CD14-positive monocyte (primary cell): ENCODE data around the gene C1QTNF1. TPM values are rescaled to one million over a fixed set of nuclear protein-coding genes. Genes with fewer than 3 reads are reported as not detected.

Experiments used
- DNase-seq, 3 donors: peaks; one replicate each; pipeline ENCODE4 v3.0.0-alpha.2; 2011 to 2022
- H2AFZ ChIP-seq: 2 replicates; pipeline ENCODE4 v1.6.0; 2012; ENCODE audit warnings: mild to moderate bottlenecking, low read depth, low read length, inconsistent platforms; ENCODE audit not compliant: insufficient read depth, poor library complexity, severe bottlenecking
- H3K27ac ChIP-seq, 2 donors: 1 replicate in 1 of 2; 2 replicates in 1 of 2; pipeline ENCODE4 v1.5.1; 2012 to 2013; ENCODE audit warnings: low read length in 2 of 2, control low read depth in 1 of 2, inconsistent platforms in 1 of 2, low read depth in 1 of 2, mild to moderate bottlenecking in 1 of 2
- H3K27me3 ChIP-seq, 2 donors: one replicate each; pipeline versions ENCODE4 v1.6.0 to v1.6.1; 2011 to 2013; ENCODE audit warnings: low read length in 2 of 2; ENCODE audit not compliant: control insufficient read depth in 2 of 2, insufficient read depth in 2 of 2
- H3K36me3 ChIP-seq, 2 donors: replicated peaks in 1 of 2; 1 replicate in 1 of 2; 2 replicates in 1 of 2; pipeline versions ENCODE4 v1.5.1 to v1.6.1; 2012 to 2013; ENCODE audit warnings: low read length in 2 of 2, control low read depth in 1 of 2, inconsistent platforms in 1 of 2, mild to moderate bottlenecking in 1 of 2; ENCODE audit not compliant: insufficient read depth in 2 of 2, control insufficient read depth in 1 of 2
- H3K4me1 ChIP-seq, 2 donors: 1 replicate in 1 of 2; 2 replicates in 1 of 2; pipeline versions ENCODE4 v1.5.1 to v1.6.1; 2012 to 2013; ENCODE audit warnings: low read length in 2 of 2, control low read depth in 1 of 2, inconsistent platforms in 1 of 2, mild to moderate bottlenecking in 1 of 2, moderate library complexity in 1 of 2; ENCODE audit not compliant: insufficient read depth in 2 of 2, control insufficient read depth in 1 of 2
- H3K4me2 ChIP-seq: replicated peaks from 2 replicates; pipeline ENCODE3; 2012; ENCODE audit warnings: low read length, moderate library complexity, mild to moderate bottlenecking; ENCODE audit not compliant: poor library complexity, severe bottlenecking; ENCODE audit errors: extremely low read depth
- H3K4me3 ChIP-seq, 3 experiments: fragments of 200-600 bp in 1 of 3; sonication (generic) in 1 of 3; replicated peaks in 1 of 3; 1 replicate in 2 of 3; 2 replicates in 1 of 3; pipeline ENCODE4 v1.5.1; 2011 to 2013; ENCODE audit warnings: low read length in 3 of 3, mild to moderate bottlenecking in 3 of 3, control low read depth in 2 of 3, low read depth in 2 of 3, inconsistent platforms in 1 of 3, moderate library complexity in 1 of 3
- H3K79me2 ChIP-seq: 2 replicates; pipeline ENCODE4 v1.6.0; 2012; ENCODE audit warnings: mild to moderate bottlenecking, control low read depth, inconsistent platforms, low read length, moderate library complexity; ENCODE audit not compliant: insufficient read depth
- H3K9ac ChIP-seq: 2 replicates; pipeline ENCODE4 v1.6.0; 2017; ENCODE audit warnings: low read length, mild to moderate bottlenecking; ENCODE audit not compliant: insufficient read depth, poor library complexity, severe bottlenecking
- H3K9me3 ChIP-seq, 2 donors: replicated peaks in 1 of 2; 1 replicate in 1 of 2; 2 replicates in 1 of 2; pipeline versions ENCODE4 v1.5.1 to v1.6.1; 2012 to 2013; ENCODE audit warnings: low read length in 2 of 2, control low read depth in 1 of 2; ENCODE audit not compliant: control insufficient read depth in 1 of 2, insufficient read depth in 1 of 2
- H4K20me1 ChIP-seq: 2 replicates; pipeline ENCODE4 v1.6.0; 2012; ENCODE audit warnings: mild to moderate bottlenecking, low read length, control low read depth, moderate library complexity; ENCODE audit not compliant: insufficient read depth
- H3K27ac Mint-ChIP-seq, 7 donors: one replicate each; pipeline ENCODE4 v1.8.0; 2020; ENCODE audit warnings: mild to moderate bottlenecking in 7 of 7, mixed read lengths in 7 of 7, moderate library complexity in 6 of 7, inconsistent platforms in 2 of 7
- H3K27me3 Mint-ChIP-seq, 3 donors: one replicate each; pipeline ENCODE4 v1.8.0; 2021 to 2022; ENCODE audit warnings: low read depth in 3 of 3, mild to moderate bottlenecking in 3 of 3, mixed read lengths in 3 of 3, moderate library complexity in 3 of 3, inconsistent platforms in 1 of 3
- H3K36me3 Mint-ChIP-seq, 2 donors: one replicate each; pipeline ENCODE4 v1.8.0; 2020; ENCODE audit warnings: mixed read lengths in 2 of 2, inconsistent platforms in 1 of 2, mild to moderate bottlenecking in 1 of 2
- H3K4me1 Mint-ChIP-seq: one replicate; pipeline ENCODE4 v1.8.0; 2020; ENCODE audit warnings: mild to moderate bottlenecking, mixed read lengths
- H3K4me3 Mint-ChIP-seq, 2 donors: one replicate each; pipeline ENCODE4 v1.8.0; 2020; ENCODE audit warnings: mild to moderate bottlenecking in 2 of 2, mixed read lengths in 2 of 2, moderate library complexity in 1 of 2
- H3K9me3 Mint-ChIP-seq, 7 donors: one replicate each; pipeline ENCODE4 v1.8.0; 2020 to 2022; ENCODE audit warnings: mixed read lengths in 7 of 7, mild to moderate bottlenecking in 6 of 7, moderate library complexity in 6 of 7, inconsistent platforms in 2 of 7
- WGBS: methylation state at CpG from one replicate; pipeline ENCODE4 v1.1.5; 2013; ENCODE audit warnings: missing lambda C conversion rate; ENCODE audit not compliant: insufficient coverage; 5-methylcytosine and 5-hydroxymethylcytosine counted together
- intact Hi-C, 2 donors: fragments of 100-400 bp; cut with micrococcal nuclease; formaldehyde crosslinking; loops; one replicate each; pipeline versions ENCODE4 v1.15.0 to v1.15.1; 2023
- polyA plus RNA-seq, 3 donors: library from polyadenylated mRNA; depleted of rRNA in 1 of 3; unstranded in 2 of 3; stranded (reverse) in 1 of 3; fragments of 300-500 nt in 2 of 3; fragments of >200 nt in 1 of 3; fragmentation: Illumina TruSeq in 2 of 3; gene quantifications; 1 replicate in 2 of 3; 2 replicates in 1 of 3; pipeline ENCODE4 v1.2.3, GENCODE V29; 2012 to 2021
- TF ChIP-seq, protein P1 (sequence below): fragments of 200-600 bp; IDR thresholded peaks from one replicate; pipeline ENCODE4 v1.8.0; 2022; ENCODE audit warnings: antibody characterized with exemption, mild to moderate bottlenecking

C1QTNF1 gene
- polyA plus RNA-seq, 3 donors: not detected

DNA sequence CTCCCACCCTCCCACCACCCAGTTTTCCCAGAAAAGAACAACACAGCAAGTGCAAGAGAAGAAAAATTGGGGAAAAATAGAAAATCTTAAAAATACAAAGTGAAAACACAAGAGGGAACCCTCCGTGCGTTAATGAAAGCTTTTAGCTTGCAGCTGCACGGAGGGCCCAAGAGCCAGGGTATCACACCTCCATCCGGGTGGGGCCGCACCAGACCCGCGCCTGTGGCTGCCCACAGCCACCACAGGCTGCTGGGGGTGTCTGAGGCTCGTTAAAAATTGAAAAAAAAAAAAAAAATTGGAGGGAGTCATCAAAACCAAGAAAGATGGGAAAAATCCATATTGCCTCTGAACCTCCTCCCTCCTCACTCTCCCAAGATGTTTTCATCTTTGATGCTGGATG, 69.3 kb downstream of the C1QTNF1 start:
- no peak overlapping the region for H3K27ac ChIP-seq
- H2AFZ ChIP-seq: no peak overlapping the region
- Mint-ChIP-seq H3K36me3 (peaks cover 0 to 5% of the 10 kb centered on the region in 2 donors), H3K4me3 (no peak overlapping the region), H3K27me3 (peaks cover 21 to 52% (median 28%) of the 10 kb centered on the region in 3 donors), H3K27ac (no peak overlapping the region), H3K9me3 (peaks cover 0 to 5% (median 0%) of the 10 kb centered on the region in 7 donors), H3K4me1 (no peaks in the 10 kb centered on the region)
- H3K79me2 ChIP-seq: no peaks in the 10 kb centered on the region
- no peaks in the 10 kb centered on the region for H3K9me3 ChIP-seq
- peaks cover 0 to 28% of the 10 kb centered on the region in 2 donors for H3K27me3 ChIP-seq
- no peaks in the 10 kb centered on the region for H3K36me3 ChIP-seq
- H3K9ac ChIP-seq: no peak overlapping the region
- peaks cover 4% of the 10 kb centered on the region for H4K20me1 ChIP-seq
- WGBS: 57% methylated on average over 7 of the region's 8 CpGs
- TF ChIP-seq, protein P1, sequence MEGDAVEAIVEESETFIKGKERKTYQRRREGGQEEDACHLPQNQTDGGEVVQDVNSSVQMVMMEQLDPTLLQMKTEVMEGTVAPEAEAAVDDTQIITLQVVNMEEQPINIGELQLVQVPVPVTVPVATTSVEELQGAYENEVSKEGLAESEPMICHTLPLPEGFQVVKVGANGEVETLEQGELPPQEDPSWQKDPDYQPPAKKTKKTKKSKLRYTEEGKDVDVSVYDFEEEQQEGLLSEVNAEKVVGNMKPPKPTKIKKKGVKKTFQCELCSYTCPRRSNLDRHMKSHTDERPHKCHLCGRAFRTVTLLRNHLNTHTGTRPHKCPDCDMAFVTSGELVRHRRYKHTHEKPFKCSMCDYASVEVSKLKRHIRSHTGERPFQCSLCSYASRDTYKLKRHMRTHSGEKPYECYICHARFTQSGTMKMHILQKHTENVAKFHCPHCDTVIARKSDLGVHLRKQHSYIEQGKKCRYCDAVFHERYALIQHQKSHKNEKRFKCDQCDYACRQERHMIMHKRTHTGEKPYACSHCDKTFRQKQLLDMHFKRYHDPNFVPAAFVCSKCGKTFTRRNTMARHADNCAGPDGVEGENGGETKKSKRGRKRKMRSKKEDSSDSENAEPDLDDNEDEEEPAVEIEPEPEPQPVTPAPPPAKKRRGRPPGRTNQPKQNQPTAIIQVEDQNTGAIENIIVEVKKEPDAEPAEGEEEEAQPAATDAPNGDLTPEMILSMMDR: no peak
- H3K4me2 ChIP-seq: no peak overlapping the region
- H3K4me1 ChIP-seq: no peaks in the 10 kb centered on the region
- DNase-seq: no peak
- no peak overlapping the region for H3K4me3 ChIP-seq
- intact Hi-C loops: no loop called here

DNA sequence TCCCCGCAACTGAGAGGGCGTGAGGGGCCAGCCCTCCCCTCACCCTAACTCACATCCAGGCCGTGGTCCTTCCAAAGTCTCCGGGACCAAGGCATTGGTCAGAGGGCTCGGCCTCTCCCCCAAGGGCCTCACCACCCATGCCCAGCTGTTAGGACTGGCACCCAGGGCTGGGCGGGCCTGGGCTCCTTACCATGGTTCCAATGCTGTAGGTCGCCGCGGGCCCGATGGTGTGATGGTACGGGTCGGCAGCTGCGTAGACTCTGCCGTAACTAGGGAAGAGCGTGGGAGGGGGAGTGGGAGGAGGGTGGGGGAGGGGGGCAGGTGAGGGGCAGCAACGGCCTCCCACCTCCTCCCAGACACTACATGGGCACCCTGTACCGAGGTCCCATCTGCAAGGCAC, 70.3 kb downstream of the C1QTNF1 start:
- Mint-ChIP-seq H3K27ac (no peak overlapping the region), H3K4me3 (no peak overlapping the region), H3K27me3 (peaks cover 27 to 60% (median 32%) of the 10 kb centered on the region in 3 donors), H3K36me3 (no peaks in the 10 kb centered on the region), H3K9me3 (peaks cover 0 to 5% (median 0%) of the 10 kb centered on the region in 7 donors), H3K4me1 (no peaks in the 10 kb centered on the region)
- Histone ChIP-seq H3K27me3 (peaks cover 0 to 33% of the 10 kb centered on the region in 2 donors), H3K27ac (no peak overlapping the region), H3K4me3 (no peak overlapping the region), H4K20me1 (no peaks in the 10 kb centered on the region), H2AFZ (no peak overlapping the region), H3K79me2 (no peaks in the 10 kb centered on the region), H3K36me3 (no peaks in the 10 kb centered on the region), H3K9ac (no peak overlapping the region), H3K4me1 (no peaks in the 10 kb centered on the region), H3K9me3 (no peaks in the 10 kb centered on the region), H3K4me2 (no peak overlapping the region)
- DNase-seq: no peak
- 85% methylated on average over 5 of the region's 17 CpGs for WGBS
- TF ChIP-seq, protein P1: no peak
- intact Hi-C loops: no loop called here
